ENCODE results near the gene TBXAS1. TPM values are rescaled to one million over a fixed set of nuclear protein-coding genes. Genes with fewer than 3 reads are reported as not detected.

Gene TBXAS1
- total RNA-seq, 2 donors from 2014 or later = 3.6 to 10.6 TPM

- H3K27me3 ChIP-seq = no peaks in the 10 kb centered on the region
- TF ChIP-seq POLR2A (IDR thresholded peaks at IDR 0.05) = no peak
- no peak for TF ChIP-seq CTCF (IDR thresholded peaks at IDR 0.05)
- 87 to 89% methylated on average over 2 of the region's 2 CpGs for WGBS, 2 donors
- H3K36me3 ChIP-seq (replicated peaks in 1 of 2; ENCODE audit: insufficient read depth in 1 of 2, low read depth in 2 of 2) = no peaks in the 10 kb centered on the region
- H3K4me3 ChIP-seq = no peak overlapping the region
- no peaks in the 10 kb centered on the region for H3K9me3 ChIP-seq
- no peak overlapping the region for H3K27ac ChIP-seq
- H3K4me1 ChIP-seq = no peaks in the 10 kb centered on the region
- intact Hi-C loops (cut with DNase I) = no loop called here
- no peak for ATAC-seq
- DNase-seq = no peak
Observed at GRCh38 chr7:139941866-139942265, 112.8 kb downstream of the TBXAS1 start.

DNA sequence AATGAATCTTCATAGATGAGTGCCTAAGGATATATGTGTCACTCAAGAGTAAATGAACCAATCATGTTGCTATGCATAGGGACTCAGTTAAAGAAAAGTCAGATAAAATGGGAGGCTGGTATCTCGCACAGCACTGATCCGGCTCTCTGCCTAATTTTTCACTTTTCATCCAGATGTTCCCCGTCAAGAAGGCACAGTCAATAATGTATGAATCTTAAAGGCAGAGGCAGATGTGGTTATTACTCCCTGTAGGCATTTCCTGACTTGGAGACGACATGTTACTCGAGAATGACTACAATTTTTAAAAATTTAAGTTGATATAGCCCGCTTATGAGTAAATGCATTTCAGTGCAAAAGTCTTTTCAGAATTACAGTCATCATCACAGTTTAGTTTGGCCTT is 113.6 kb downstream of the TBXAS1 start:
- no peak overlapping the region for H3K4me3 ChIP-seq
- H3K27ac ChIP-seq = no peak overlapping the region
- intact Hi-C loops (cut with DNase I) = no loop called here
- no peaks in the 10 kb centered on the region for H3K9me3 ChIP-seq
- ATAC-seq = no peak
- no peaks in the 10 kb centered on the region for H3K4me1 ChIP-seq
- H3K36me3 ChIP-seq (replicated peaks in 1 of 2; ENCODE audit: insufficient read depth in 1 of 2, low read depth in 2 of 2) = no peaks in the 10 kb centered on the region
- no peaks in the 10 kb centered on the region for H3K27me3 ChIP-seq
- WGBS, 2 donors = 82 to 86% methylated on average over 6 of the region's 6 CpGs
- TF ChIP-seq POLR2A (IDR thresholded peaks at IDR 0.05) (no peak), CTCF (IDR thresholded peaks at IDR 0.05) (no peak)
- no peak for DNase-seq

DNA sequence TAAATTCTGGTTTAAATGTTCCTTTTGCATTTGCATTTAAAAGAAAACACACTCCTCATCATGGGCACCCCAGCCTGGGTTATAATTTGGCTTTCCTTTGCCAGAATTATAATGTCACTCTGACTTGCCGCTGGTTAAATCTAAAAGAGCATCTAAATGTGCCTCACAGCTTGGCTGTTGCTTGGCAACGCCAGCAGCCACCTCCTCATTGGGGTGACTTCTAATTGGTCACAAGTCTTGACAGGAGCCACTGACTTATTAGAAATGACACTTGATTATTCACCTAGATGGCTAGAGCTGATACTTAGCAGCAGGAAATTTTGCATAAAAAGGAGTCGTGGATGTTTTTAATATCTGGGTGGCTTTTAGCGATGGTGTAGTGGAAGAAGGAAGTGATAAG is 114.3 kb downstream of the TBXAS1 start:
- ATAC-seq (no peak), DNase-seq (peak in 1 of 4 donors; percentile 10)
- Histone ChIP-seq H3K4me1 (no peaks in the 10 kb centered on the region), H3K36me3 (replicated peaks in 1 of 2; ENCODE audit: insufficient read depth in 1 of 2, low read depth in 2 of 2) (no peaks in the 10 kb centered on the region), H3K27ac (no peak overlapping the region), H3K27me3 (no peaks in the 10 kb centered on the region), H3K9me3 (no peaks in the 10 kb centered on the region), H3K4me3 (no peak overlapping the region)
- TF ChIP-seq POLR2A (IDR thresholded peaks at IDR 0.05) (no peak), CTCF (IDR thresholded peaks at IDR 0.05) (no peak)
- WGBS, 2 donors = 86 to 87% methylated on average over 4 of the region's 4 CpGs
- intact Hi-C loops (cut with DNase I) = no loop called here

- H3K9me3 ChIP-seq = no peaks in the 10 kb centered on the region
- ATAC-seq (no peak), DNase-seq (no peak)
- H3K27me3 ChIP-seq = no peaks in the 10 kb centered on the region
- no peak overlapping the region for H3K27ac ChIP-seq
- no peak for TF ChIP-seq CTCF (IDR thresholded peaks at IDR 0.05)
- TF ChIP-seq POLR2A (IDR thresholded peaks at IDR 0.05) = no peak
- intact Hi-C loops (cut with DNase I) = no loop called here
- no peak overlapping the region for H3K4me3 ChIP-seq
- no peaks in the 10 kb centered on the region for H3K4me1 ChIP-seq
- no peaks in the 10 kb centered on the region for H3K36me3 ChIP-seq (replicated peaks in 1 of 2; ENCODE audit: insufficient read depth in 1 of 2, low read depth in 2 of 2)
- WGBS, 2 donors = 82 to 88% methylated on average over 3 of the region's 3 CpGs
Observed at GRCh38 chr7:139944248-139944647, 115.2 kb downstream of the TBXAS1 start.

- ATAC-seq (no peak), DNase-seq (no peak)
- no peak for TF ChIP-seq POLR2A (IDR thresholded peaks at IDR 0.05)
- TF ChIP-seq CTCF (IDR thresholded peaks at IDR 0.05) = no peak
- no peaks in the 10 kb centered on the region for H3K36me3 ChIP-seq (replicated peaks in 1 of 2; ENCODE audit: insufficient read depth in 1 of 2, low read depth in 2 of 2)
- H3K4me1 ChIP-seq = peaks cover 6% of the 10 kb centered on the region
- H3K27me3 ChIP-seq = no peaks in the 10 kb centered on the region
- intact Hi-C loops (cut with DNase I) = no loop called here
- no peak overlapping the region for H3K27ac ChIP-seq
- WGBS, 2 donors = 35 to 39% methylated on average over 2 of the region's 2 CpGs
- H3K9me3 ChIP-seq = no peaks in the 10 kb centered on the region
- no peak overlapping the region for H3K4me3 ChIP-seq
Observed at GRCh38 chr7:139946533-139946932, 117.5 kb downstream of the TBXAS1 start.
